Measurements from ENCODE around the gene RBM12. TPM values are rescaled to one million over a fixed set of nuclear protein-coding genes. Genes with fewer than 3 reads are reported as not detected.
"Not testable (repeated sequence)": the region's sequence is repeated elsewhere in the genome, so short reads cannot be mapped to it uniquely, and the experiment has no call there.

Gene RBM12
- polyA plus RNA-seq, 1 donor from 2014 or later = 53.9 TPM

- Histone ChIP-seq H4K20me1 (ENCODE audit: insufficient read depth) (no peaks in the 10 kb centered on the region), H3K9me3 (ENCODE audit: low read length) (no peaks in the 10 kb centered on the region), H3K9me2 (ENCODE audit: insufficient read depth, low read length) (no peaks in the 10 kb centered on the region), H3F3A (ENCODE audit: insufficient read depth, low read length, poor library complexity, severe bottlenecking) (no peaks in the 10 kb centered on the region), H3K27me3 (ENCODE audit: insufficient read depth, low read depth, low read length) (no peaks in the 10 kb centered on the region), H3K79me2 (replicated peaks; ENCODE audit: insufficient read depth, low read length) (peaks cover 7% of the 10 kb centered on the region), H3K27ac (ENCODE audit: low read length) (no peak overlapping the region), H3K36me3 (ENCODE audit: insufficient read depth, low read length) (no peaks in the 10 kb centered on the region), H3K4me2 (ENCODE audit: low read length) (no peak overlapping the region), H3K4me3 (ENCODE audit: low read length) (no peak overlapping the region), H2AFZ (ENCODE audit: low read depth, low read length) (no peak overlapping the region), H3K9ac (ENCODE audit: low read length) (no peak overlapping the region)
- TF ChIP-seq RAD21 (conservative IDR thresholded peaks at IDR 0.05) = no peak
- no peak for TF ChIP-seq REST (IDR thresholded peaks at IDR 0.05; ENCODE audit: borderline replicate concordance)
- no peak for TF ChIP-seq POLR2AphosphoS5 (IDR thresholded peaks at IDR 0.05)
- TF ChIP-seq CTCF (IDR thresholded peaks at IDR 0.05; ENCODE audit: poor library complexity, severe bottlenecking) = no peak
- TF ChIP-seq EZH2 (IDR thresholded peaks at IDR 0.05; ENCODE audit: borderline replicate concordance, insufficient read depth, low read length, poor library complexity, severe bottlenecking) = no peak
Observed at GRCh38 chr20:35695245-35695749, 30.6 kb upstream of the RBM12 start.

- no peak overlapping the region for H3K4me2 ChIP-seq (ENCODE audit: low read length)
- no peak overlapping the region for H3K9ac ChIP-seq (ENCODE audit: low read length)
- H4K20me1 ChIP-seq (ENCODE audit: insufficient read depth) = no peaks in the 10 kb centered on the region
- no peaks in the 10 kb centered on the region for H3K36me3 ChIP-seq (ENCODE audit: insufficient read depth, low read length)
- no peaks in the 10 kb centered on the region for H3K79me2 ChIP-seq (replicated peaks; ENCODE audit: insufficient read depth, low read length)
- H3F3A ChIP-seq (ENCODE audit: insufficient read depth, low read length, poor library complexity, severe bottlenecking) = no peaks in the 10 kb centered on the region
- TF ChIP-seq POLR2AphosphoS5 (IDR thresholded peaks at IDR 0.05) = no peak
- TF ChIP-seq RAD21 (conservative IDR thresholded peaks at IDR 0.05) = no peak
- no peak for TF ChIP-seq EZH2 (IDR thresholded peaks at IDR 0.05; ENCODE audit: borderline replicate concordance, insufficient read depth, low read length, poor library complexity, severe bottlenecking)
- no peak for TF ChIP-seq SMC3 (conservative IDR thresholded peaks at IDR 0.05; ENCODE audit: poor library complexity)
- TF ChIP-seq REST (IDR thresholded peaks at IDR 0.05; ENCODE audit: borderline replicate concordance) = no peak
- no peak for TF ChIP-seq CTCF (IDR thresholded peaks at IDR 0.05; ENCODE audit: poor library complexity, severe bottlenecking)
- no peak for TF ChIP-seq TAF1 (IDR thresholded peaks at IDR 0.05; ENCODE audit: low read depth)
- TF ChIP-seq MXI1 (conservative IDR thresholded peaks at IDR 0.05; ENCODE audit: poor library complexity, severe bottlenecking) = no peak
- TF ChIP-seq EP300 (conservative IDR thresholded peaks at IDR 0.05; ENCODE audit: poor library complexity, severe bottlenecking) = no peak
- no peaks in the 10 kb centered on the region for H3K9me3 ChIP-seq (ENCODE audit: low read length)
- no peaks in the 10 kb centered on the region for H3K9me2 ChIP-seq (ENCODE audit: insufficient read depth, low read length)
- no peaks in the 10 kb centered on the region for H3K27me3 ChIP-seq (ENCODE audit: insufficient read depth, low read depth, low read length)
- H3K27ac ChIP-seq (ENCODE audit: low read length) = no peak overlapping the region
- H3K4me3 ChIP-seq (ENCODE audit: low read length) = no peak overlapping the region
- no peak overlapping the region for H2AFZ ChIP-seq (ENCODE audit: low read depth, low read length)
Observed at GRCh38 chr20:35690265-35690664, 25.6 kb upstream of the RBM12 start.

GRCh38 chr20:35686872-35687271, 22.2 kb upstream of the RBM12 start:
- not testable (repeated sequence) for H3K36me3 ChIP-seq (ENCODE audit: insufficient read depth, low read length); H3K27ac ChIP-seq (ENCODE audit: low read length); H3K4me3 ChIP-seq (ENCODE audit: low read length); H3K79me2 ChIP-seq (replicated peaks; ENCODE audit: insufficient read depth, low read length); H4K20me1 ChIP-seq (ENCODE audit: insufficient read depth); H3K9ac ChIP-seq (ENCODE audit: low read length); H3K9me3 ChIP-seq (ENCODE audit: low read length); H2AFZ ChIP-seq (ENCODE audit: low read depth, low read length); H3K27me3 ChIP-seq (ENCODE audit: insufficient read depth, low read depth, low read length); H3K9me2 ChIP-seq (ENCODE audit: insufficient read depth, low read length); H3F3A ChIP-seq (ENCODE audit: insufficient read depth, low read length, poor library complexity, severe bottlenecking); H3K4me2 ChIP-seq (ENCODE audit: low read length)

Measured in neural cell (in vitro differentiated cells).